PFSK-1 (cell line): ENCODE results near the gene FGGY.

Experiments used
- POLR2AphosphoS5 ChIP-seq: IDR thresholded peaks from 2 replicates; pipeline ENCODE4 v1.6.1; 2012; ENCODE audit warnings: low read depth, mild to moderate bottlenecking, control low read depth, low read length, moderate library complexity
- REST ChIP-seq, 2 experiments: IDR thresholded peaks; 2 replicates each; pipeline versions ENCODE4 v1.6.1 to v1.8.0; 2011 to 2012; ENCODE audit warnings: low read depth in 2 of 2, low read length in 2 of 2, control low read depth in 1 of 2, inconsistent platforms in 1 of 2, mild to moderate bottlenecking in 1 of 2, moderate library complexity in 1 of 2; ENCODE audit not compliant: insufficient read depth in 1 of 2
- SIN3A ChIP-seq: IDR thresholded peaks from 2 replicates; pipeline ENCODE4 v1.6.1; 2012; ENCODE audit warnings: mild to moderate bottlenecking, low read length, moderate library complexity, borderline replicate concordance; ENCODE audit not compliant: insufficient read depth
- TAF1 ChIP-seq: IDR thresholded peaks from 2 replicates; pipeline ENCODE4 v1.6.1; 2012; ENCODE audit warnings: low read length, control low read depth, borderline replicate concordance; ENCODE audit not compliant: insufficient read depth

GRCh38 chr1:59757197-59757747 lies 460.4 kb downstream of the FGGY start:
- no peak for TF ChIP-seq POLR2AphosphoS5
- TF ChIP-seq REST (IDR thresholded peaks at IDR 0.05; ENCODE audit: insufficient read depth in 1 of 2, low read depth in 2 of 2, low read length in 2 of 2) = no peak
- TF ChIP-seq TAF1 = no peak
- no peak for TF ChIP-seq SIN3A
